HG02588 (cell line): ENCODE measurements around the gene C2CD3.

Experiments used
- ATAC-seq: cut with Tn5 transposase; IDR thresholded peaks from one replicate; pipeline ENCODE4 v1.9.1; 2021; ENCODE audit warnings: mild to moderate bottlenecking, moderate library complexity; ENCODE audit not compliant: unreplicated experiment

Gene C2CD3, protein sequence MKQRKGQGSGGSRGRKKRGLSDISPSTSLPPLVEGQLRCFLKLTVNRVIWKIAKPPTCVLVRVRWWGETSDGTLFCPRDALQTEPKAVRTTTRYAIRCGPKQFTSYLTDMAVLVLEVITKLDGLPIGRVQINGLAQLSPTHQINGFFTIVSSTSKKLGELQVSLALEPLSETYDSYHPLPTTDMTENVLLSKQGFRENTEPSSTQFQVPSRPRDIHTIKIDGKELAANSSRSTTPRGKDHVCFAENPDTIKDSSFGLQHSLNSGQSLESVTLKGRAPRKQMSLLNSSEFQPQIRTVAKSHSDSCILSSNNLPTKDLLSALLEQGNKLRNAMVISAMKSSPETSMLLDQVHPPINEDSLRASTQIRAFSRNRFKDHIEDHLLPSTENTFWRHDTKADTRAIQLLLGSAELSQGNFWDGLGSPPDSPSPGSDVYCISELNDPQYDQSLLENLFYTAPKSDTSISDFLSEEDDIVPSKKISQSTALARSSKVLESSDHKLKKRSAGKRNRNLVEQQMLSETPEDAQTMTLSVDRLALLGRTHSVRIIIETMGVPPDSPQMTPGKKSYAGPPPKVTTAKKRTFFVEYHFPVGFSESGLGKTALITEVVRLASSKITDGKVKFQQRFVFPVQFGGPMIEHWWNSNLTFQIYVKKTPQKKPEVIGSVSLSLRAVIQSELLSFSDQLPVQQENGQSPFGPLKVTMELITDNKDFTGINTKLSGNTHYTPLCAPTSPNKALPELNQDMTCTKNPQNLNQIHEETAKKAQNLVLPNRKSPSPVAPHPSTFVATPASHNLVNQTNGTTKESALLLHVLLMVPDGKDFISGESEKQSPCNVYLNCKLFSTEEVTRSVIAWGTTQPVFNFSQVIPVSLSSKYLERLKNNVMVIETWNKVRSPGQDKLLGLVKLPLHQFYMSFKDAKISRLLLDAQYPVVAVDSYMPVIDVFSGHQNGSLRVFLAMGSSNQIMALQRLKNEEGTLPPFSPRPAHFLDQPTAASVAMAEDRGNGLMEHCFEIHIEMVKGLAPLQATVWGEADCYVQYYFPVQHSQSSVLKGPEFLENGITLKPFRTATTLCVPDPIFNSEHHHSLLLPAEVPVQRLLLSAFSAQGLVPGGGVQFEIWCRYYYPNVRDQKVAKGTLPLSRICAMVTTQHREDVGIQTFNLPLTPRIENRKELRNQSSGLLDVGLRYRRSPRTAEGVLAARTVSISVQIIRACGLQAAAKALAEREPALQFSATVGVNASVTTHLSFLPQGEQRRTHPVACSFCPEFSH (N-terminal part only)

DNA sequence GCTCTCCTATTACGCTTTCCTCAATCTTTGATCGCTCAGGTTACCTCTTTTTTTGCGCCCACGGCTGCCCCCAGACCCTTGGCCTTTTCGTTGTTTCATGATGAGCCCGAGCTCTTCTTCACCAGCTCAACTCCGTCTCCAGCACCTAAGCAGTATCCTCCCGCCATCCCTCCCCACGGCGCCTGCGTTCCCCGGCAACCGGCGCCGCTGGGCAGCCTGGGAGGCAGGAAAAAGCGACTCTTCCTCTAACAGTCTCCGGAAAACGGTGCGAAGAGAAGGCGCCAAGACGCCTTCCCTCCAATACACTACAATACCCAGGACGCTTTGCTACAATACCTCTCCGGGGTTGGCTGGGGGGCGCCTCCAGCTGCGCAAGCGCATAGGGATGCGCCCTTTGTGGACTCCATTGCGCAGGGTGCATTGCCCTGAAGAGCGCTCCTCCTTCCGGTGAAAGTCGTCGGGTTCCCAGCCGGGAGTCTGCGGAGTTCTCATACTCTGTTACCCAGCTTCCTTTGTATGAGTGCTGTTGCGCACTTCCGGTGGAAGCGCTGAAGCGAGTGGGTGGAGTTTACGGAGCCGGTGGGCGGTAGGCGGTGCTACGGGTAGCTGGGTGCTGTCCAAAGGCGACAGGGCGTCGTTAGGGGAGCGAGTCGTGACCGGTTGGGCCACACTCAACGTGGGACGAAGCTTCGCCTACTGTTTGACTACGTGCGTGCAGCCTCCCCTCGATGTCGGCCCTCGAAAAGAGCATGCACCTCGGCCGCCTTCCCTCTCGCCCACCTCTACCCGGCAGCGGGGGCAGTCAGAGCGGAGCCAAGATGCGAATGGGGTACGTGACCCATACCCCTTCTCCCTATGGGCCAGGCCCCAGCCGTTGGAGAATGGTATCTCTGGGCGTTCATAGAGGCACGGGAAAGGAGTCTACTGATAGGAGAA is at the start of gene C2CD3, which contains the start of gene PPME1:
Gene C2CD3, minus strand, starts transcription at position 309 of the 936 bp plus-strand sequence. Its CDS starts 210 bp downstream, at position 99.
Gene PPME1, plus strand, starts transcription at position 596 of the 936 bp plus-strand sequence. Its CDS starts 133 bp downstream, at position 729.
- peak; percentile 95 for ATAC-seq

DNA sequence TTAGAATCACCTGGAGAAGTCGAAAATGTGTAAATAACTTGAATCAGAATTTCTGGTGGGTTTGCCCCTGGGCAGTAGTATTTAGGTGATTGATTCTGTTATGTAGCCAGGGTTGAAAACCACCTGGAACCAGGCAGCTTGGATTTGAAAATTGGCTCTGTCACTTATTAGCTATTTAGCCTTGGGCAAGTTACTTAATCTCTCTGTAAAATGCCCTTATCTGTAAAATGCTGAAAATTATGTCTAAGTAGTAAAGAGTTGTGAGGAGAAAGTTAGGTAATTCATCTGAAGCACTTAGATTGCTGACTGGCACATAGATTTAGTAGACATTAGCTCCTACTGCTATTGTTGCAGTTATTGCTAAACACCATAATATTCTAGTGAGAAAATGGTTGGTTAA is 49.6 kb upstream of the C2CD3 start:
- ATAC-seq, result no peak

DNA sequence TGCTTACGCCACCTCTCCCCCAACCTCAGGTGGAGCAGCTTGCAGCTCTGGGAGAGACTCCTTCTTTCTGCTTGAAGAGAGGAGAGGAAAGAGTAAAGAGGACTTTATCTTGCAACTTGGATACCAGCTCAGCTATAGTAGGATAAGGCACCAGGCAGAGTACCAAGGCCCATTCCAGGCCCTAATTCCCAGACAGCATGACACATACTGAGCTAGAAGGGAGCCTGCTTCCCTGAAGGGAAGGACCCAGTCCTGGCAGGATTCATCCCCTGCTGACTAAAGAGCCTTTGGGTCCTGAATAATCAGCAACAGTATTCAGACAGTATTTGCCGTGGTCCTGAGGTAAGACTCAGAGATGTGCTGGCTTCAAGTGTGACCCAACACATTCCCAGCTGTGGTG is 41.7 kb upstream of the C2CD3 start:
- ATAC-seq, result no peak

DNA sequence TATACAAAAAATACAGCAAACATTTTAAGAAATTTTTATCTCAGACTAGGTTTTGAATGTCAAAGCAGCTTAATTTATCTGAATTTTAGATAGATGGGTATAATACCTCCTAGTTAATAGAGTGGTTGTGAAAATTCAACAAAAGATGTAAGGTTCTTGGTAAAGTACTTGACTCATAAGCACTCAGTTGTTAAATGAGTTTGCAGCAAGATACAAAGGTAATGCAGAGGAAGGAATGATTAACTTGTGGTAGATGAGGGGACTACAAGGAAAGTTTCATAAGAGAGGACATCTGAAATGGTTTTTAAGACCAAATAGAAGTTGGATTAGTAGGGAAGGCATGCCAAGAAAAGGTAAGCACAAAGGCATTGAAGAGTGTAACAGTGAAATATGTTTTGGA is 37.7 kb upstream of the C2CD3 start:
- ATAC-seq, result no peak

DNA sequence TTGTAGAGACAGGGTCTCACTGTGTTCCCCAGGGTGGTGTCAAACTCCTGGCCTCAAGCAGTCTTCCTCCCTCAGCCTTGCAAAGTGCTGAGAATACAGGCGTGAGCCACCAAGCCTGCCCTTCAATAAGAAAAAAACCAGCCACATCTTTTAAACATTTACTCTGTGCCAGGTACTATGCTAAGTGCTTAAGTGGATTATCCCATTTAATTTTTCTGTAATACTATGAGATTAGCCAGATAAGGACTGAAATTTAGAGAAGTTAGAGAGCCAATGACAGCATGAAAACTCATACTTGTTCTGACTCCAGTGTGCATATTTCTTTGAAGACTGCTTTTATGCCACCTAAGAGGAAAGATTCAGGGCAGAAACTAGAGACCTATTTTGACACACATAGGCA is 35.9 kb upstream of the C2CD3 start:
- no peak for ATAC-seq

DNA sequence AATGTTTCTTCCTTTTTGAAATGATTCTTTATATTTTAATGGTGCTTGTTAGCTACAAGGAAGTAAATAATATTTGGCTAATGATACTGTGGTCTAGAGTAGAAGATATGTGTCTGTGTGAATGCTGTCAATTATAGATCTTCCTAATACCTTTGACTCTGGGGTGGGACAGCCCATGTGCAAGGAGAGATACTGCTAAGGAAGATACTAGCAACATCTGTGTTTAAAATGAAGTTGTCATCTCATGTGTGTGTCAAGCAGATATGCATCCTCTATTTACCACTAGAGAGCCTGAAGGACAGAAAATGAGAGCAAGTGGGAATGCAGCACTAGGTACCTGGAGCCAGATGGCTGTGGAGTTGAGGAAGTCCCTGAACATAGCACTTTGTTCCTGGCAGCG is 34.4 kb upstream of the C2CD3 start:
- no peak for ATAC-seq

DNA sequence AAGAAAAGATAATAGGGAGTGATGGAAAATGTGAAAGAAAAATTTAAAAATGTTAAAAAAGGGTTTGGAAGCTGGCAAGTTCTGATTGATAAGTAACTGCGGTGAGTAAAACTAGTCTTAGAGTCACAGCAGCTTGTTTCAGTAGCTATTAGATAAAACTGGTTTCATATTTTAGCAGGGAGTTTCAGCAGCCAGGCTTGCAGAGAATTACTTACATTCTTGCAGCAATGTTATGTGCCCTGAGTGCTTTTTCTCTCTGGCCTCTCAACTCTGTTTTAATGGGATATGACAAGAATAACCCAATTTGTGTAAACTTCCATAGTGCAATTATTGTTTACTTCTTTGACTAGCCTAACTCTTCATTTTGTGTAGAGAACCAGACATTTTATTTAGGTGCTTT is 33.9 kb upstream of the C2CD3 start:
- ATAC-seq, result no peak

DNA sequence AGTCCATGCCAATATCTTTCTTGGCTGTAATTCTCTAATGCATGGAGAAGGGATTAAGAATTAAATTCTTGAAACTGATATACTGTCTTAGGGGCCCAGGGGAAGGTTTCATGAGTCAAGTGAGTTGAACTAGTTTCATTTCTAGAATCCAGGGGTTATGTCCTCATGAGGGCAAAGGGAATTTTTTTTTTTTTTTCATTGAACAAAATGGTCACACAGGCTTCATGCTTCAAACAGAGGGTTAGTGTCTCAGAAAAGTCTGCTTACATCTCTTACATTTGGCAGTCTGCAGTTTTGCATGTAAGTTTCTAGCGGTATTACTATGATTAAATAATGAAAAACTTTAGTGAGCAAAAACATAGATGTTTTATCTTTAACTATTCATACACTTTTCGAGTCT is 33.2 kb upstream of the C2CD3 start:
- ATAC-seq, result no peak

DNA sequence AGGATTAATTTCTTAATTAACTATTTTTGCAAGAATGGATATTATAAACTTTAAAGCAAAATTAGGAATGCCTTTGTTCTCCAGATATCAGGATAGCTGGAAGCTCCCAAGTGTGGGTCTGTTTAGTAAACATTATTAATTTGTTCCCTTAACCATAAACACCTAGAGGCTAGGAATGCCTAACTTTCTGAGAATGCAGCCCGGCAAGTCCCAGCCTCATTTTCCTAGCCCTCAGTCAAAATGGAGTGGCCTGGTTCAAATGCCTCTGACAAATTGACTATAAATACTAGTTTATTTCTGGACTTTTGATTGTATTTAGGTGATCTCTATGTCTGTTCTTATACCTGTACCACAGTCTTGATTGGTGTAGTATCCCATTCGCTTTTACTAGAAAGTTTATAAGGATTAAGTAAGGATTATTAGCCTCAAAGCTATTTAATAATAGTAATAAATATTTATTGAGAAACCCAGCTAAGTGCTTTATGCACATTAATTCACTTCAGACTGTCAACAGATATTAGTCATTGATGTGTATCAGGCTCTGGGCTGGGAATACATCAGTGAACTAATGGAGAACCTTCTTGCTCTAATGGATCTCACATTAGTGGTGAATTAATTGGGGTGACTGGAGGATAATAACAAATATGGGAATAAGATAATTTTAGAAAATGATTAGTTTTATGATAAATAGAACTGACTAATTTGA is 26.1 kb upstream of the C2CD3 start:
- ATAC-seq, result no peak

DNA sequence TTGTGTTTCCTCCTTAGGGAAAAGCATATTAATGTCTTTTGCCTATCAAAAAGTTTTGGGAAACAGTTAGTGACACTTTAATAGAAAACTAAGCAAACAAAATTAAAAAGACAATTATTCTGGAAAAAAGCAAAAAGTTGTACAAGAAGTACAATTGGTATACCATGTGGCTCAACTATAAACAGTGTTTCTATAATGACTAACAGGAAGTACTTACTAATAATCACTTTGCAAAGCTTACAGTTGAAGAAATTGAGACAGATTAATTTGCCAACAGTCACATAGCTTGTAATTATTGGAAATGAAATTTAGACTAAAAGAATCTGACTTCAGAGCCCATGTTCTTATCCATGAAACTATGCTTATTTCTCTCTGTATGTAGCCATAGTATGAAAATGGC is 25.0 kb upstream of the C2CD3 start:
- ATAC-seq, result no peak

DNA sequence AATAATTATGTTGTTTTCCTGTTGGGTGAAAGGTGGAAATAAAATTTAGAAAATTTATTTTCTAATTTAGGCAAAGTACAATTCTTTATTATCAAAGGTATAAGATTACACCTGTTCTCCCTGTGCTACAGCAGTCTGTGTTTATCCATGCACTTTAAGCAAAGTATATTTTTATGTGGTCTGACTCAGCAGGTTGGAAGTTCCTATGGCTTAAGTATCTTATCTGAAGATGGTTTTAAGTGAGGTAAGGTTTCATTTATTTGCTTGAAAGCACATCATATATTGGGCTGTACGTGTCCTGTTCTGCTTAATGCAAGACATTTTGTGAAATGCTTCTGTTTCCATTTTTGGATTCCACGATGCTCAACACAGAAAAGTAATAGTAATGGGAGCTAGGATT is 14.9 kb upstream of the C2CD3 start:
- ATAC-seq, result no peak

DNA sequence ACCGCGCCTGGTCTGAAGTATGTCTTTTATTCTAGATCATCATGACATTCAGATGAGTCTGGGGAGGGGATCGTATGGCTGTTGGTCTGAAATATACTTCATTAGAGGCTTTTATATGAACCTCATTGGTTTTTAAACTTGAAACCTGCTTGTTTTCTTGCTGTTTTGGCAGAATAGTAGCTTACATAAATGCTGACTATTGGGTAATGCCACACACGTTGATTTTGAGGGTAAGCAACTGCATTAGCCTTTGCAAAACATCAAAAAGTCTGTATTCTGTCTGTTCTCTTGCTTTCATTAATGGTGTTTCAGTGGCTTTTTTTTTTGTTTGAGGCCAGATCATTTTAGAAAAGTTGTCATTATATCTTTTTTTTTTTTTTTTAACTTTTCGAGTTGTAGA is 14.5 kb upstream of the C2CD3 start:
- ATAC-seq, result no peak

DNA sequence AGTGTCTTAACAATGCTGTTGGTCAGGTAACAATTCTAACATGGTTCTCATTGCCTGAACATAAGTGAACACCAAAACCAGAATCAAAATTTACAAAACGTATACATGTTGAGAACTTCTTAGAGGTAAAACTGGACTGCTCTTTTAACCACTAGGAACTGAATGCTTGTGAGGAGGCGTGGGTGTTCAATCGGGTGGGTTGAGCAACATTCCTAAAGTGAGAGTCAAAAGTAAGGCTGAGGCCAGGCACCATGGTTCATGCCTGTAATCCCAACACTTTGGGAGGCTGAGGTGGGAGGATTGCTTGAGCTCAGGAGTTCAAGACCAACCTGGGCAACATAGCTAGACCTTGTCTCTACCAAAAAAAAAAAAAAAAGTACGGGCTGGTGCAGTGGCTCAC is 11.8 kb upstream of the C2CD3 start:
- no peak for ATAC-seq

DNA sequence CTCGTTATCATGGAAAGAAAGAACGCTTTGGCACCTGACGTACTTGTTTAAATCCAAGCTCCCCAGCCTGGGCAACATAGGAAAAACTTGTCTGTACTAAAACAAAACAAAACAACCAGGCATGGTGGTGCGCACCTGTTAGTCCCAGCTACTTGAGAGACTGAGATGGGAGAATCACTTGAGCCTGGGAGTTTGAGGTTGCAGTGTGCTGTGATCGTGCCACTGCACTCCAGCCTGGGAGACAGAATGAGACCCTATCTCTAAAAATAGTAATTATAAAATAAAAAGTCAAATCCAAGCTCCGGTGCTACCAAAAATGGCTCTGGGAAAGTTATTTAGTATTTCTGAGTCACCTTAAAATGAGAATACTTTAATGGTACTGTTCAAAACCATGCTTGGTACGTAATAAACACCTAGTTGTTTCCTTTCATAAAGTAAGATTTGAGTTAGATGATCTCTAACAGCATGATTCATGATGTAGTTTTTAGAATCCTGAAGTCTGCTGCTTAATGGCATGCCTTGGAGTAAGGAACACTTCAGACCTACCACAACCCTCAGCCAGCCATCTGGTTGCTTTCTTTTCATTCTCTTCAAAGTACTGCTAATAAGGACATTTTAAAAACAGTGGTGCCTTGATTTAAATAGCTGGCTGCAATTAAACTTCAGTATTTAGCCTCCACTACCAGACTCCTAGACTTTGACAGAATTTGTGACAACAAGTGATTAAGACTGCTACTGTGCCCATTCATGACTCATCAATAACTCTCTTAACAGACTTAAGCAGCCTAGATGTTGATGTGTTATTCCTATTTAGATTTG is 8.6 kb upstream of the C2CD3 start:
- no peak for ATAC-seq

DNA sequence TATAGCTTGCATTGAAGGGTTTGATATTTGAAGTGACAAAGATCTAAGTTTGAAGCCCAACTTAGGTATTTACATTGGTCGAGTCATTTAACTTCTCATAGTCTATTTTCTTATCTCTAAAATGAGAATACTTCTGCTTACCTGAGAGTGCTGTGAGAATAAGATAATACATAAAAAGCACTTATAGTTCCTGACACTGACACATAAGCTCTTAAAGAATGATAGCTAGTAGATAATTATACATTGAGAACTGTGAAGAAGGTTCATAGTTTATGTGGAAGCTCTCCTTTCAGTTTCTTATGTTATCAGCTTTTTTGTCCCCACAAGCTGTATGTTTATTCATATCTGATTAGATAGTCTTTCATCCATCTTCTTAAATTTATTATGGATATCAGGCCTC is 5.1 kb upstream of the C2CD3 start:
- no peak for ATAC-seq

DNA sequence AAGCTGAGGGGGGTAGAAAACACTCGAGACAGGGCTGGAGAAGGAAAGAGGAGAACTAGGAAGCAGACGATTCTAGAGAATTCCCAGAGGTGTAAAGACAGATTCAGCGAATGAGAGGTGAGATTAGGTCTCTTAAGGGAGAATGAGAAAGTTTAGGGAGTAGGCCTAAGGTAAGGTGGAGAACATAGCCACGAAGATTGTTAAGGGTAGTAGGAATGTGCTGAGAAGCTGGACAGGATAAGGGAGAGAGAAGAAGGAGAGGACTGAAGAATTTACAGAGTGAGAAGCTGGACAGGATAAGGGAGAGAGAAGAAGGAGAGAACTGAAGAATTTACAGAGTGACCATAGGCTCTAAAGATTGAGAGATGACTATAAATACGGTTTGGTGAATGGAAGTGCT is 1.2 kb upstream of the C2CD3 start:
- no peak for ATAC-seq

DNA sequence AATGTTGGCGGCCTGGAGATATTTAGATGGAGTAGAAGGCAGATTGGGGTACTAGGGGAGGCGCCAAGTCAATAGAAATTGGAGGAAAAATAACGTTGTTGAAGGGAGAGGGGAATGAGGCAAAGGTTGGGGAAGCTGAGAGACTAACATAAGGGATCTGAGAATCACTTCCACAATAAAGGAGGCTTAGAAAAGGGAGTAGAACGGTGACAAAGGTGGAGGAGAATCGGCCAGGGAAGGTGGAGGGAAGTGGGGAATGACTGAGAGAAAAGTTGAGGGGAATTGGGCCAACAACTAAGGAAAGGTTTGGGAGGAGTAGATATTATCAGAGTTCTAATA is 797 bp upstream of the C2CD3 start:
- no peak for ATAC-seq

DNA sequence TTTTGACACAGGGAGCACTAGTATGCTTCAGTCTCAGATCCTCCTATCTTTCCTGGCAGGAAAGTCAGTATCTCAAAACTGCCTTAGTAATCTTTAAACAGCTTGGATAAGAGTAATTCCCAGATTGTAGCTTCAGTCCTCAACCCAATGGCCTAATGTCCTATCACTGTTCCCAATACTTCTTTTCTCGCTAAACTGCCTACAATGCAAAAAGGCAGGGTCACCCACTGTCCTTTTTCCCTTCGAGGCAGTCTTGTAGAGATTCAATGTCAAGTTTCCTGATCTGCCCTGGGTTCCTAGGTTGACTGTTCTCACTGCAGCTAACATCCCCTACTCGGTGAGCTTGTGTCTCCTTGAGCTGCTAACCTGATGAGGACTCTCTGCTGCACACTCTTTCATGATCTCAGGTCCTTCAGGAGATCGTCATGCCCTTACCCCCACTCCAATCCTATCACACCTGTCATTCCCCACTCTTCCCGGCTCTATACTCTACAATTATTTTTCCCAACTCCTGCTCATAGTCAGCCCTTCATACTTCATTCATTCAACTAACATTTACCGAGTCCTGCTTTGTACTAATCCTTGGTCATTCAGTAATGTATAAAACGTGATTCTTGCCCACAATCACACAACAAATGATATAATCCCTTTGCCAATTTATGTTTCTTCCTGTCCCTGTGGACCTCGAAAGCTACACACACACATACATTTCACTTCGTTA is 904 bp downstream of the C2CD3 start:
- no peak for ATAC-seq
